Stimulated activated CD8-positive, alpha-beta memory T cell treated with anti-CD3 and anti-CD28 coated beads, Interleukin-12 subunit alpha, Interleukin-12 subunit beta, amount 100 ng/mL, for 24 hours (primary cell): ENCODE data around the gene ROBO1.

Experiments
- DNase-seq: peaks from one replicate; pipeline ENCODE4 v3.0.0-alpha.2; 2020; ENCODE audit errors: extremely low read depth

ROBO1 gene

GRCh38 chr3:79467721-79468120, 300.1 kb downstream of the ROBO1 start:
- no peak for DNase-seq

GRCh38 chr3:79461129-79461792, 306.5 kb downstream of the ROBO1 start:
- DNase-seq: no peak

GRCh38 chr3:79453600-79453999, 314.2 kb downstream of the ROBO1 start:
- DNase-seq: no peak

- DNase-seq: no peak
Measured at GRCh38 chr3:79436387-79436786, 331.4 kb downstream of the ROBO1 start.

GRCh38 chr3:79427081-79427480, 340.7 kb downstream of the ROBO1 start:
- DNase-seq: no peak

- no peak for DNase-seq
Measured at GRCh38 chr3:79424811-79425210, 343.0 kb downstream of the ROBO1 start.

GRCh38 chr3:79423417-79423816, 344.4 kb downstream of the ROBO1 start:
- DNase-seq: no peak

GRCh38 chr3:79421273-79421672, 346.5 kb downstream of the ROBO1 start:
- no peak for DNase-seq

- DNase-seq: no peak
Measured at GRCh38 chr3:79418855-79419621, 348.8 kb downstream of the ROBO1 start.

- no peak for DNase-seq
Measured at GRCh38 chr3:79415356-79415755, 352.4 kb downstream of the ROBO1 start.

GRCh38 chr3:79414806-79415205, 353.0 kb downstream of the ROBO1 start:
- no peak for DNase-seq

- DNase-seq: no peak
Measured at GRCh38 chr3:79414035-79414434, 353.8 kb downstream of the ROBO1 start.

- DNase-seq: no peak
Measured at GRCh38 chr3:79412537-79412936, 355.3 kb downstream of the ROBO1 start.

- no peak for DNase-seq
Measured at GRCh38 chr3:79410617-79411016, 357.2 kb downstream of the ROBO1 start.

- no peak for DNase-seq
Measured at GRCh38 chr3:79410136-79410535, 357.7 kb downstream of the ROBO1 start.

- DNase-seq: no peak
Measured at GRCh38 chr3:79406175-79406574, 361.6 kb downstream of the ROBO1 start.

- DNase-seq: no peak
Measured at GRCh38 chr3:79405183-79405582, 362.6 kb downstream of the ROBO1 start.

GRCh38 chr3:79396595-79396994, 371.2 kb downstream of the ROBO1 start:
- no peak for DNase-seq

- no peak for DNase-seq
Measured at GRCh38 chr3:79392479-79392878, 375.3 kb downstream of the ROBO1 start.

- no peak for DNase-seq
Measured at GRCh38 chr3:79390352-79390751, 377.4 kb downstream of the ROBO1 start.

GRCh38 chr3:79385211-79385610, 382.6 kb downstream of the ROBO1 start:
- no peak for DNase-seq

- no peak for DNase-seq
Measured at GRCh38 chr3:79383402-79384012, 384.3 kb downstream of the ROBO1 start.

- no peak for DNase-seq
Measured at GRCh38 chr3:79380581-79380980, 387.2 kb downstream of the ROBO1 start.
